Measurements from ENCODE around the gene KCNJ9. TPM values are rescaled to one million over a fixed set of nuclear protein-coding genes. Genes with fewer than 3 reads are reported as not detected.
A peak's percentile ranks its signal among the peaks of the same experiment; 100 is the strongest.

The KCNJ9 gene
- total and polyA plus RNA-seq, 10 of the 15 experiments (the other 5 are each of a cell fraction or from before 2014, with no cell fraction given), result 0.12 TPM; not detected in 9

GRCh38 chr1:160097911-160098851 is 16.8 kb downstream of the KCNJ9 start, which contains the start of gene IGSF8:
IGSF8 (minus strand) TSS chr1:160098619; CDS start chr1:160098472, 147 bp downstream.
- peak within 1 kb of the TSS; percentile 58 for H3K27ac ChIP-seq (ENCODE audit: control insufficient read depth, insufficient read depth)
- H3K79me2 ChIP-seq (ENCODE audit: control insufficient read depth, insufficient read depth, low read length), result peaks cover 9% of the 10 kb centered on the region
- no peaks in the 10 kb centered on the region for H3K9me3 ChIP-seq (replicated peaks; ENCODE audit: control insufficient read depth, insufficient read depth, low read length)
- peak within 1 kb of the TSS; percentile 97 for H3K4me2 ChIP-seq (ENCODE audit: control insufficient read depth, insufficient read depth)
- peak; percentile 44 for DNase-seq (ENCODE audit: low read depth, low spot score)
- peak within 1 kb of the TSS; percentile 98 for H2AFZ ChIP-seq (ENCODE audit: control insufficient read depth, low read depth, low read length)
- POLR2A ChIA-PET, result interaction anchor here (0.7 to 2.0 kb wide), 8 partner anchors 12 to 540 kb away, joined by 3 to 8 read pairs (median 4); partner anchors contain the start of genes DCAF8 and PEX19
- SMC1A ChIA-PET (ENCODE audit: uncharacterized antibody, unreplicated experiment), result interaction anchor here (0.7 to 4.2 kb wide), 9 partner anchors 9 to 278 kb away, joined by 3 to 35 read pairs (median 5); partner anchors contain the start of gene PEX19
- in situ Hi-C loops (cut with MboI), result loop anchor here (5.0 kb wide), 3 partner anchors 154 to 279 kb away; no protein-coding TSS in a partner anchor
- CTCF ChIA-PET, result interaction anchor here (0.8 to 30.2 kb wide), 17 partner anchors 11 to 278 kb away, joined by 3 to 1035 read pairs (median 7); partner anchors contain the start of genes KCNJ10, KCNJ9 and PIGM
- 5% methylated on average over 31 of the region's 64 CpGs for WGBS (ENCODE audit: insufficient coverage, insufficient replicate concordance, low lambda C conversion rate, missing lambda C conversion rate)
- peak within 1 kb of the TSS; percentile 82 for H3K4me3 ChIP-seq
- no peaks in the 10 kb centered on the region for H3K27me3 ChIP-seq (replicated peaks in 1 of 2; ENCODE audit: control insufficient read depth in 2 of 2, insufficient read depth in 2 of 2, low read length in 1 of 2)
- H4K20me1 ChIP-seq (ENCODE audit: control insufficient read depth, insufficient read depth), result no peaks in the 10 kb centered on the region; the same call in 1 of the 2 replicates
- FAIRE-seq, result no peak
- ATAC-seq, result peak; percentile 78
- peaks cover 25% of the 10 kb centered on the region for H3K4me1 ChIP-seq (ENCODE audit: control insufficient read depth, insufficient read depth, low read length)
- peak within 1 kb of the TSS; percentile 75 for H3K9ac ChIP-seq (ENCODE audit: control insufficient read depth, insufficient read depth, low read length)
- no TSS peak for BruUV-seq (replicated peaks)
- RAD21 ChIA-PET (ENCODE audit: unreplicated experiment), result interaction anchor here (0.9 to 4.4 kb wide), 16 partner anchors 11 to 278 kb away, joined by 3 to 31 read pairs (median 4); partner anchors contain the start of genes DCAF8, KCNJ9 and PEX19
- intact Hi-C loops (cut with micrococcal nuclease; ENCODE audit: unreplicated experiment), result no loop called here
- no peaks in the 10 kb centered on the region; a peak in 1 of 4 replicates for H3K36me3 ChIP-seq (ENCODE audit: control insufficient read depth in 2 of 2, insufficient read depth in 2 of 2, low read length in 1 of 2)
- TF ChIP-seq ATF3 (IDR thresholded peaks at IDR 0.05; ENCODE audit: borderline replicate concordance, extremely low read depth, low read depth, low read length), result no peak
- TF ChIP-seq EGR1 (IDR thresholded peaks at IDR 0.05; ENCODE audit: borderline replicate concordance in 1 of 2, low read depth in 2 of 2, low read length in 2 of 2), result peak in 1 of 2 experiments; percentile 51; a peak in 1 of 3 replicates
- no peak for TF ChIP-seq PAX8 (IDR thresholded peaks at IDR 0.05)
- no peak for TF ChIP-seq REST (IDR thresholded peaks at IDR 0.05; ENCODE audit: low read depth, low read length)
- TF ChIP-seq ZNF274 (IDR thresholded peaks at IDR 0.05; ENCODE audit: insufficient read depth, insufficient read length), result no peak
- no peak for TF ChIP-seq CBFB (IDR thresholded peaks at IDR 0.05; ENCODE audit: low read depth)
- TF ChIP-seq, protein P1, sequence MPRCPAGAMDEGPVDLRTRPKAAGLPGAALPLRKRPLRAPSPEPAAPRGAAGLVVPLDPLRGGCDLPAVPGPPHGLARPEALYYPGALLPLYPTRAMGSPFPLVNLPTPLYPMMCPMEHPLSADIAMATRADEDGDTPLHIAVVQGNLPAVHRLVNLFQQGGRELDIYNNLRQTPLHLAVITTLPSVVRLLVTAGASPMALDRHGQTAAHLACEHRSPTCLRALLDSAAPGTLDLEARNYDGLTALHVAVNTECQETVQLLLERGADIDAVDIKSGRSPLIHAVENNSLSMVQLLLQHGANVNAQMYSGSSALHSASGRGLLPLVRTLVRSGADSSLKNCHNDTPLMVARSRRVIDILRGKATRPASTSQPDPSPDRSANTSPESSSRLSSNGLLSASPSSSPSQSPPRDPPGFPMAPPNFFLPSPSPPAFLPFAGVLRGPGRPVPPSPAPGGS (IDR thresholded peaks at IDR 0.05; ENCODE audit: borderline replicate concordance, insufficient read depth, low read depth, low read length, poor library complexity, severe bottlenecking), result no peak
- TF ChIP-seq RB1 (IDR thresholded peaks at IDR 0.05; ENCODE audit: borderline replicate concordance), result 0 out of 2 replicates have a peak, but pooled peaks have one; percentile 61
- TF ChIP-seq, protein P2, sequence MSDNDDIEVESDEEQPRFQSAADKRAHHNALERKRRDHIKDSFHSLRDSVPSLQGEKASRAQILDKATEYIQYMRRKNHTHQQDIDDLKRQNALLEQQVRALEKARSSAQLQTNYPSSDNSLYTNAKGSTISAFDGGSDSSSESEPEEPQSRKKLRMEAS (IDR thresholded peaks at IDR 0.05; ENCODE audit: low read depth, low read length), result no peak
- peak; percentile 33; the same call in 1 of the 2 replicates for TF ChIP-seq HDGF (IDR thresholded peaks at IDR 0.05)
- TF ChIP-seq DPF2 (IDR thresholded peaks at IDR 0.05), result 0 out of 2 replicates have a peak, but pooled peaks have one; percentile 37
- no peak for TF ChIP-seq EED (IDR thresholded peaks at IDR 0.05; ENCODE audit: low read depth)
- peak; percentile 33 for TF ChIP-seq POLR2A (IDR thresholded peaks at IDR 0.05; ENCODE audit: low read depth, low read length)
- no peak for TF ChIP-seq BACH1 (IDR thresholded peaks at IDR 0.05; ENCODE audit: borderline replicate concordance)
- TF ChIP-seq PBX3 (IDR thresholded peaks at IDR 0.05; ENCODE audit: insufficient replicate concordance, low read depth, low read length), result peak; percentile 23
